NCI-H2196 (cell line): Measurements from ENCODE around the gene TOR2A.
"Not testable (repeated sequence)": the region's sequence is repeated elsewhere in the genome, so short reads cannot be mapped to it uniquely, and the experiment has no call there.

Experiments used
- DNase-seq: peaks from one replicate; lab custom pipeline; 2025; ENCODE audit not compliant: unreplicated experiment; lab: John Stamatoyannopoulos, UW

The TOR2A gene

GRCh38 chr9:127734747-127735529, at the start of gene TOR2A:
TOR2A (minus strand) TSS chr9:127735294; CDS start chr9:127735270, 24 bp downstream.
- peak; percentile 97 for DNase-seq

GRCh38 chr9:127783111-127784008, 48.3 kb upstream of the TOR2A start:
- DNase-seq: no peak

- DNase-seq: no peak
These were observed 46.7 kb upstream of the TOR2A start for GRCh38 chr9:127781806-127782205.

- DNase-seq: not testable (repeated sequence)
These were observed 45.8 kb upstream of the TOR2A start for GRCh38 chr9:127780909-127781308.

GRCh38 chr9:127780126-127780885, 45.2 kb upstream of the TOR2A start:
- no peak for DNase-seq

GRCh38 chr9:127779136-127779981, 44.3 kb upstream of the TOR2A start:
- DNase-seq: no peak

GRCh38 chr9:127778280-127779135, 43.4 kb upstream of the TOR2A start, which contains the start of gene SH2D3C:
SH2D3C (minus strand) TSS chr9:127778666; CDS start chr9:127778627, 39 bp downstream.
- DNase-seq: no peak

DNA sequence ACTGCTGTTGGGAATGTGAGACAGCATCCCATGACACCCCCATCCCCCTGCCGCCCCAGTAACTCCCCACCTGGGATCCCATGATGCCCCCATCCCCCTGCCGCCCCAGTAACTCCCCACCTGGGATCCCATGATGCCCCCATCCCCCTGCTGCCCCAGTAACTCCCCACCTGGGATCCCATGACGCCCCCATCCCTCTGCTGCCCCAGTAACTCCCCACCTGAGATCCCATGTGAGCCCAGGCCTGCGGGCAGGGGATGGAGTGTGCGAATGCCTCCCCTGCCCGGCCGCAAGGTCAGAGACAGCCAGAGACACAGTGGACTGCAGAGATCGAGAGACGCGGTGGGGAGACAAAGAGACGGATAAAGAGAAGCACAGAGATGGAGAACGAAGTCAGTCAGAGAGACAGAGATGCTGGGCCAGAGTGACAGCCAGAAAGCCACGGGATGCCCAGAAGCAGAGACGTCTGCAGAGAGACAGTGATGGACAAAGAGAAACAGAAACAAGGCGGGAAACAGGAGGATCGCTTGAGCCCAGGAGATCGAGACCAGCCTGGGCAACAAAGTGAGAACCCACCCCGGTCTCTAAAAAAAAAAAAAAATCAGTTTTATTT, 42.4 kb upstream of the TOR2A start:
- no peak for DNase-seq

GRCh38 chr9:127776924-127777289, 41.8 kb upstream of the TOR2A start:
- no peak for DNase-seq

DNA sequence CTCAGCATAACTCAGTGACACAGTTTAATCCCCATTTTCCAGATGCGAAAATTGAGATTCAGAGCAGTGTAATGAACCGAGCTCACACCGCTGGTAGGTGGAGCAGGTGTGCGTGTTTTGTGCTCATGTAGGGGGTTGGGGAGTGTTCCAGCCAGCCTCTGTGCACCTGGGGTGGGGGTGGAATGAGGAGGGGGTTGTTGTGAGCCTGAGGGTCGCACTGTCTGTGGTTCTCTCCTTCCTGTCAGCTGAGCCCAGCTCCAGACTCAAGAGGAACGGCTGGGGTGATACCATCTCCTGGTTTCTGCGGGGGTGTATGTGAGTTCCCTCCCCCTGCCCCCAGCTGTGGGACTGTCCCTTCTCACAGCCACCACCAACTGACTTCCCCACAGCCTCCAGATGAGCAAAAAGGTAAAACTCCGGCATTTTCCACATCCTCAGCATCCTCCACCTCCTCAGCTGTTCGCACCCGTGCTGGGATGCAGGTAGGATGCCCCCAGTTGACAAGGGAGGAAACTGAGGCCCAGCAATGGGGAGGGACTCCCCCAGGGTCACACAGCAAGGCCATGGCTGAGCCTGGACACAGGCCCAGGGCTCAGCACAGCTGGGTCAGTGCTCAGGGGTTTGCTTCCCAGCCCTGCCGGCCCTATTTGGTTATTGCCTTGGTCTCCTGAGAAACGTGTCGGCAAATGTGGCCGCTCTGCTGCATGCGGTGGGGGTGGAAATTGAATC, 41.3 kb upstream of the TOR2A start:
- peak; percentile 12 for DNase-seq

DNA sequence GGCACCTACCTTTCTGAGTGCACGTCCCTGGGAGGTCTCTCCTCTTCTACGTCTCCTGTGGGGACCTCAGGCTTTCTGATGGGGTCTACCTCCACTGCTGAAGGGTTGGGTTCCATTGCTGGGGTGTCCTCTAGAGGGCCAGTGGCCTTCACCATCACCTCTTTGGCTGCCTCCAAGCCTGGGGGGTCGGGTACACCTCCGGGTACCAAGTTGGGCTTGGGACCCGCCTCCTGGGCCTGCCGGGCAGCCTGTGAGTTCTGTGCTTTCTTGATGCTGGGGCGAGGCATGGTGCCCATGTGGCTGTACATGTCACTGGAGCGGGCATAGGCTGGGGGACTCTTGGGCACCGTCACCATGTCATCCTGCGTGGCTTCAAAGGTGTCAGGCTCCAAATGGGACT, 38.9 kb upstream of the TOR2A start:
- no peak for DNase-seq

DNA sequence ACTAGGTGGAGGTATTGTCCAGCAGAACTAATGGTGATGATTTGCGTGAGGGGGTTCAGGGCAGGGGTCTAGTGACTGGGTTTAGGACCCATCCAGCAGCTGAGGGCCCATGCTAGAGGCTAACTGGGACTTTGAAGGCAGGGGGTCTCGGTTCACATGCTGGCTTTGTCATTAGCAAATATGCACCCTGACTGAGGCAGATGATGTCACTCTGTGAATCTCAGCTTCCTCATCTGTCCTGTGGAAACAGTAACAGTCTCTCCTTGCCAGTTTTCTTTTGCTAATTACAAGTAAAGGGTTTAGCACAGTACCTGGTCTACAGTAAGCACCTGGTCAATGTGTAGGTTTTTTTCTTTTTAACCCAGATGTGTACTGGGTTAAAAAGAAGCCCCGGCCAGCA, 38.2 kb upstream of the TOR2A start:
- DNase-seq: no peak

DNA sequence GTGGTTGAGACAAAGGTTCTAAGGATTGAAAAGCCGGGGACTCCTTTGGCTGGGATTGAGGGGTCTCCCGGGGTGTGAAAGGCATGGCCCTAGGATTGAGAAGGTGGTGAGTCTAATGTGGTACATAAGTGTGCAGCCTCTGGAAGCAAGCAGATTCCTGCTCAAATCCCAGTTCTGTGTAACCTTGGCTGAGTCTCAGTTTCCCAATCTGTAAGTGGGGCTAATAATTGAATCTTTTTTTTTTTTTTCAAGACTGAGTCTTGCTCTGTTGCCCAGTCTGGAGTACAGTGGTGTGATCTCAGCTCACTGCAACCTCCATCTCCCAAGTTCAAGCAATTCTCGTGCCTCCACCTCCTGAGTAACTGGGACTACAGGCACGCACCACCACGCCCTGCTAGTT, 37.5 kb upstream of the TOR2A start:
- no peak for DNase-seq

DNA sequence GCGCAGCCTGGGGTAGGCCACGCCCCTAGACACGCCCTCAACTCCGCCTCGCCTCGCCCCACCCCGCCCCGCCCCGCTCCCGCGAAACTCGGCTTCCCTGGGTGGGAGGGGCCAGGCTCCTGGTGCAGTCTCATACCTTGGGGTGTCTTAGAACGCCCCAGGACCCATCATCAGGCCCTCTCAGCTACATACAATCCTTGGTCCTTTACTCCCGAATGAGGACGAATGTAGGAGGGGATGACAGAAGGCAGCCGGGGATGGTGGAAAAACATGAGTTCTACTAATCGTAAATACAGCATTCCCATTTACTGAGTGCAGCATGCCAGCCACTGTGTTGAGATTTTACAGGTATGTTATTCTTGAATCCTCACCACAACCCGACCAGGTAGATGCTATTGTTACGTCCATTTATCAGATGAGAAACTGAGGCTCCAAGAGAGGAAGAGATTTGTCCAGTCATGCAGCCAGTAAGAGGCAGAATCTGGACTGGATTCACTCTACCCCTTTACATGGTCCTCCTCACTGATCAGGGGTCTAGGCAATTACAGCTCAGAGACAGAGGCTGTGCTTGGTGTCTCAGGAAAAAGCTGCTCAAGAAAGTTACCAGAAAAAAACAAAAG, 36.6 kb upstream of the TOR2A start:
- DNase-seq: no peak

DNA sequence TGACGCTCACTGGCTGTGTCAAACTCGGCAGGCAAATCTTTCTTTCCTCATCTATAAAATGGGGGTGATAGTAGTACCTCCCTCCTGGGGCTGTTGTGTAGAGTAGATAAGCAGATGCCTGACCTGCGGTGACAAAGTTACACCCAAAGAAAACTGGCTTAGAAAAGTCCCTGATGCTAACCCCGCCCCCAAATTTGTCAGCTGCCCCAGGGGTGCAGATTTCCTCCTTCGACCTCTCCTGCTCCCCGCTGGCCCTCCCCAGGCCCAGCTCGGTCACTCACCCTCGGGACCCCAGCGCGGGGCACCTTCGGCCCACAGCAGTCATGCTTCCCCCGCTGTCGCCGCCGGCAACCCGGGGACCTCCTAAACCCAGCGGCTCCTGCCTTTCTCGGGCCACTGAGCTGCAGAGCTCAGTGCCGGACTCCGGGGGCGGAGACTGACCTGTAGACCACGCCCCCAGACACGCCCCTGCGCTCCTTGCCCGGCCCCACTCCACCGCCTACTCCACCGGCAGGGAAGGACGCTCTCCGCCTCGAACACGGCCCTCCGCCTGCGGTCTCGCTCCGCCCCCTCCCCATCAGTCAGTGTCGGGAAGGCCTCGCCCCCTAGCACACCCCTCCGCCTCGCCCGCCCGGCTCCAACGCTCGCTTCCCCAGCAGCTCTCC, 35.9 kb upstream of the TOR2A start:
- peak; percentile 95 for DNase-seq

GRCh38 chr9:127770583-127770904, 35.5 kb upstream of the TOR2A start:
- no peak for DNase-seq

- no peak for DNase-seq
These were observed 35.0 kb upstream of the TOR2A start for GRCh38 chr9:127769929-127770582.
